PC-3 (cell line): Measurements from ENCODE around the gene CDKN2B-AS1. TPM values are rescaled to one million over a fixed set of nuclear protein-coding genes. Genes with fewer than 3 reads are reported as not detected.
A peak's percentile ranks its signal among the peaks of the same experiment; 100 is the strongest.

Experiments used
- ATAC-seq: fragments of 200-7000 bp; cut with Tn5 transposase; 2 replicates; pipeline ENCODE4 v1.9.1; 2020; ENCODE audit warnings: mild to moderate bottlenecking, moderate library complexity
- BruUV-seq: library from RNA; stranded (reverse); fragments of 400-500 nt; replicated peaks from 2 replicates; lab custom pipeline; 2021; lab: Mats Ljungman, UMichigan
- CTCF ChIA-PET: fragments of 300-600 bp; sonication (Branson Sonifier 250); formaldehyde crosslinking; loops from one replicate; lab custom pipeline; 2022; ENCODE audit warnings: antibody characterized with exemption; lab: Charles Lee
- POLR2A ChIA-PET: fragments of 300-600 bp; sonication (Branson Sonifier 250); formaldehyde crosslinking; loops from one replicate; lab custom pipeline; 2022; ENCODE audit warnings: antibody characterized with exemption; ENCODE audit not compliant: unreplicated experiment; lab: Charles Lee
- DNase-seq: peaks from one replicate; pipeline ENCODE4 v3.0.0-alpha.2; 2015
- H2AFZ ChIP-seq: fragments of 300-600 bp; sonication (generic); 2 replicates; pipeline ENCODE4 v1.6.0; 2016; ENCODE audit warnings: antibody characterized with exemption, low read length
- H3F3A ChIP-seq: fragments of 300-600 bp; sonication (generic); one replicate; pipeline ENCODE4 v1.6.0; 2017; ENCODE audit warnings: antibody characterized with exemption, low read length, control low read depth, mild to moderate bottlenecking; ENCODE audit not compliant: unreplicated experiment
- H3K27ac ChIP-seq: fragments of 300-600 bp; sonication (generic); 2 replicates; pipeline ENCODE4 v1.5.1; 2016; ENCODE audit warnings: mild to moderate bottlenecking, low read length
- H3K27me3 ChIP-seq: fragments of 300-600 bp; sonication (generic); 2 replicates; pipeline ENCODE4 v1.6.1; 2016; ENCODE audit warnings: low read length, mixed read lengths
- H3K36me3 ChIP-seq: fragments of 300-600 bp; sonication (generic); 2 replicates; pipeline ENCODE4 v1.6.1; 2016; ENCODE audit warnings: low read depth, mixed run types, low read length, mixed read lengths
- H3K4me1 ChIP-seq: fragments of 300-600 bp; sonication (generic); 2 replicates; pipeline ENCODE4 v1.5.1; 2016; ENCODE audit warnings: low read length; ENCODE audit not compliant: insufficient read depth
- H3K4me2 ChIP-seq: fragments of 300-600 bp; sonication (generic); 2 replicates; pipeline ENCODE4 v1.6.0; 2016; ENCODE audit warnings: low read length
- H3K4me3 ChIP-seq: fragments of 300-600 bp; sonication (generic); 2 replicates; pipeline ENCODE4 v1.5.1; 2016; ENCODE audit warnings: mild to moderate bottlenecking, low read length, mixed read lengths
- H3K79me2 ChIP-seq: fragments of 300-600 bp; sonication (generic); 2 replicates; pipeline ENCODE4 v1.6.1; 2017; ENCODE audit warnings: low read length, mixed read lengths
- H3K9ac ChIP-seq: fragments of 300-600 bp; sonication (generic); 2 replicates; pipeline ENCODE4 v1.6.0; 2016; ENCODE audit warnings: mild to moderate bottlenecking, low read length
- H3K9me2 ChIP-seq: fragments of 300-600 bp; sonication (generic); replicated peaks from 2 replicates; pipeline ENCODE4 v1.6.1; 2016; ENCODE audit warnings: mixed run types, low read length, mixed read lengths
- H3K9me3 ChIP-seq: fragments of 300-600 bp; sonication (generic); 2 replicates; pipeline ENCODE4 v1.6.1; 2016; ENCODE audit warnings: low read length, mixed read lengths
- H4K20me1 ChIP-seq: fragments of 300-600 bp; sonication (generic); 2 replicates; pipeline ENCODE4 v1.6.1; 2016; ENCODE audit warnings: low read length, mixed read lengths
- EZH2 ChIP-seq: fragments of 300-600 bp; sonication (generic); IDR thresholded peaks from one replicate; pipeline ENCODE4 v1.6.1; 2017; ENCODE audit warnings: antibody characterized with exemption, mild to moderate bottlenecking, low read length; ENCODE audit not compliant: unreplicated experiment
- EZH2phosphoT487 ChIP-seq: fragments of 300-600 bp; sonication (generic); IDR thresholded peaks from 2 replicates; pipeline ENCODE4 v1.6.1; 2018; ENCODE audit warnings: mild to moderate bottlenecking, antibody characterized with exemption, low read length, borderline replicate concordance
- intact Hi-C: fragments of 100-400 bp; cut with micrococcal nuclease; formaldehyde crosslinking; loops from 2 replicates; pipeline ENCODE4 v1.9.0; 2023
- total RNA-seq: library from RNA; depleted of rRNA; stranded (reverse); fragments of >200 nt; gene quantifications from 2 replicates; pipeline ENCODE4 v1.2.3, GENCODE V29; 2014
- TF ChIP-seq, protein P1 (sequence below): fragments of 300-600 bp; sonication (generic); conservative IDR thresholded peaks from 2 replicates; pipeline ENCODE4 v1.5.1; 2017; ENCODE audit warnings: antibody characterized with exemption, low read depth, mild to moderate bottlenecking, low read length

Gene CDKN2B-AS1
- total RNA-seq, 1 experiment from 2014 or later = 2.0 TPM

DNA sequence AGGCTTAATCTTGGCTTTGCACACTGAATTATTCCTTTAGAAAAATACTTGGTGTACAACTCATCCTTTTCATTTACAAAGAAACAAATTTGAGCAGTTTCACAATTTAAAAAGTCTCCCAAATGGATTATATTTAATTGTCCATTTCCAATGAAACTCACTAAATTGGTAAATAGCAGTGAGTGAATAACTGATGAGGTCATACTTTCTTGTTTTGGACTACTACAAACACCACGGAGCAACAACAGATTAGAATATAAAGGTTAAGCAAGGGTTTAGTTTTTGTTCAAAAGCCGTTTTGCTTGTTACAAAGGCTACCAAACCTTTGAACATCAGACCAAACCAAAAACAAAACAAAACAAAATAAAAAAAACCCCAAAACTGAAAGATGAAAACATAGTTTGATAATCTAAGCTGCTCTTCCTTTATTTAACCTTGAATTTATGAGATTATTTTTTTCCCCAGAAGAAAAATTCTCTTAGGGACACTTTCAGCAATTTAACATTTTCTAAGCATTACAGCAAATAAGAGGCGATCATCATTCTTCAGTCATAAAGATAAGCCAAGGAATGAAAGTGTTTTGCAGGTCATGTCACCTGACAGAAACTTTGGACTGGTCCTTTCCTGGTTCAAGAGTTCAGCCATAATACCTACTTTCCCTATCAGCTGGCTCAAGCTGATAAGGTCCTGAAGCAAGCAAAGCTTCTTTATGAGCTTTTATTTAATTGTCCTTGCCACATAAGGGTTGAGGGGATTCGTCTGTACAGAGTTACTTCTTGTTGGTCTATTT is 114.2 kb downstream of the CDKN2B-AS1 start:
- Histone ChIP-seq H3F3A (no peaks in the 10 kb centered on the region), H3K27me3 (no peaks in the 10 kb centered on the region), H3K27ac (no peak overlapping the region), H3K4me3 (no peak overlapping the region), H3K79me2 (no peaks in the 10 kb centered on the region), H3K4me2 (no peak overlapping the region), H4K20me1 (no peaks in the 10 kb centered on the region), H3K9me3 (no peaks in the 10 kb centered on the region), H3K4me1 (peaks cover 35% of the 10 kb centered on the region), H3K36me3 (no peaks in the 10 kb centered on the region), H2AFZ (no peak overlapping the region), H3K9me2 (no peaks in the 10 kb centered on the region), H3K9ac (no peak overlapping the region)
- POLR2A ChIA-PET = no interaction called here
- ATAC-seq (no peak), DNase-seq (no peak)
- TF ChIP-seq, protein P1, sequence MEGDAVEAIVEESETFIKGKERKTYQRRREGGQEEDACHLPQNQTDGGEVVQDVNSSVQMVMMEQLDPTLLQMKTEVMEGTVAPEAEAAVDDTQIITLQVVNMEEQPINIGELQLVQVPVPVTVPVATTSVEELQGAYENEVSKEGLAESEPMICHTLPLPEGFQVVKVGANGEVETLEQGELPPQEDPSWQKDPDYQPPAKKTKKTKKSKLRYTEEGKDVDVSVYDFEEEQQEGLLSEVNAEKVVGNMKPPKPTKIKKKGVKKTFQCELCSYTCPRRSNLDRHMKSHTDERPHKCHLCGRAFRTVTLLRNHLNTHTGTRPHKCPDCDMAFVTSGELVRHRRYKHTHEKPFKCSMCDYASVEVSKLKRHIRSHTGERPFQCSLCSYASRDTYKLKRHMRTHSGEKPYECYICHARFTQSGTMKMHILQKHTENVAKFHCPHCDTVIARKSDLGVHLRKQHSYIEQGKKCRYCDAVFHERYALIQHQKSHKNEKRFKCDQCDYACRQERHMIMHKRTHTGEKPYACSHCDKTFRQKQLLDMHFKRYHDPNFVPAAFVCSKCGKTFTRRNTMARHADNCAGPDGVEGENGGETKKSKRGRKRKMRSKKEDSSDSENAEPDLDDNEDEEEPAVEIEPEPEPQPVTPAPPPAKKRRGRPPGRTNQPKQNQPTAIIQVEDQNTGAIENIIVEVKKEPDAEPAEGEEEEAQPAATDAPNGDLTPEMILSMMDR = no peak
- TF ChIP-seq EZH2 (no peak), EZH2phosphoT487 (no peak)
- CTCF ChIA-PET = no interaction called here
- no TSS peak for BruUV-seq
- intact Hi-C loops = no loop called here

DNA sequence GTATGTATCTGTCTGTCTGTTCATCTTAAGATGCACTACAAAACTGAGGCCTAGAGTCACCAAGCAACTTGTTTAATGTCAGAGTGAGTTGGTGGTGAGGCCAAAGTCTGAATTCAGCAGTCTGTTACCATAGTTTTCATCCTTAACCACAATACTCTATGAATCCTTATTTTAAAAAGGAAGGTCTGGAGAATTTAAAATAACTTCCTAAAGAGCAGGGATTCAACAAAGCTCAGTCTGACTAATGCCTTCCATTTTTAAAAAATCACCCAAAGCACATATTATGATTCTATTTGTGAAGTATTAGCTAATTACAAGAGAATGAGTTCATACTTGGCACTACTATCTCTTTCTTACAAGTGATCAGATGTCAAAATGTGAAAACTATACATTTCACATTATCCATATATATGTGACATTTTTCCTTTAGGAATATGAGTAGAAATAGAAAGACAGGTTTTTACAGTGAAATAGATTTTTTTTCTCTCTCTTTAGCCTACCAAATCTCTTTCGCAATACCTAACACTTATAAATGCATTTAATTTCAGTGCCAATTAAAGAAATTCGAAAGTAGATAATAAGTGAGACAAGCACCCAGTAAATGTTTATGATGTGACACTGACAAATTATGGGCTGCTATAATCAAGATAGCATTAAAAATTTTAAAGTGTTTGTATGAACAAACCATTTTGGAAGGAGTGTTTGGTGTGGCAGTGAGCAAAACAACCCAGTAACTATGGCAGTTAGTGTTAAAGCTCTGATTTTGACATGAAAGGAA is 116.8 kb downstream of the CDKN2B-AS1 start:
- H3K4me2 ChIP-seq = 0 out of 2 replicates have a peak overlapping the region, but pooled peaks have one; percentile 17
- no peaks in the 10 kb centered on the region for H3K79me2 ChIP-seq
- peak overlapping the region; percentile 35 for H3K27ac ChIP-seq
- H3K4me1 ChIP-seq = peaks cover 27% of the 10 kb centered on the region
- no peaks in the 10 kb centered on the region for H3F3A ChIP-seq
- H3K4me3 ChIP-seq = no peak overlapping the region
- no peaks in the 10 kb centered on the region for H3K27me3 ChIP-seq
- no peak overlapping the region for H3K9ac ChIP-seq
- H3K9me2 ChIP-seq = no peaks in the 10 kb centered on the region
- no peaks in the 10 kb centered on the region for H3K36me3 ChIP-seq
- CTCF ChIA-PET = no interaction called here
- no peak for ATAC-seq
- intact Hi-C loops = no loop called here
- H4K20me1 ChIP-seq = no peaks in the 10 kb centered on the region
- no peaks in the 10 kb centered on the region for H3K9me3 ChIP-seq
- TF ChIP-seq EZH2 (no peak), EZH2phosphoT487 (no peak)
- TF ChIP-seq, protein P1 = no peak
- POLR2A ChIA-PET = no interaction called here
- no peak overlapping the region for H2AFZ ChIP-seq
- BruUV-seq = no TSS peak
- DNase-seq = no peak

DNA sequence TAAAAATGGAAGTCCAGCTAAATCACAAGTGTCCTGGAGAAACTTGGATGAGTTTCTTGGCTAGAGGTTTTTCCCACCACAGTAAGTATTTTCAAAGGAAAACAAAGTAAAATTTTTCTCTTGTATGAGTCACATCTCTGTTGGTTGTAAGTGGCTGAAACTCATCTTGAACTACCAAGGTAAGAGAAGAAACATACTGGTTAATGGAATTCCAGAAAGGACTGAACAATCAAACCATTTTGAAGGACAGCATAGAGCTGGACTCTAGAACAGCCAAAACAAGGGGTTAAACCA is 117.3 kb downstream of the CDKN2B-AS1 start:
- 0 out of 2 replicates have a peak overlapping the region, but pooled peaks have one; percentile 17 for H3K4me2 ChIP-seq
- peak; percentile 42 for ATAC-seq
- POLR2A ChIA-PET = no interaction called here
- no peak overlapping the region for H3K4me3 ChIP-seq
- no peak overlapping the region for H3K9ac ChIP-seq
- H3K79me2 ChIP-seq = no peaks in the 10 kb centered on the region
- no peaks in the 10 kb centered on the region for H3F3A ChIP-seq
- peaks cover 32% of the 10 kb centered on the region for H3K4me1 ChIP-seq
- no peaks in the 10 kb centered on the region for H3K36me3 ChIP-seq
- BruUV-seq = no TSS peak
- TF ChIP-seq, protein P1 = no peak
- no peak for TF ChIP-seq EZH2phosphoT487
- no peak for TF ChIP-seq EZH2
- no peaks in the 10 kb centered on the region for H3K27me3 ChIP-seq
- DNase-seq = peak; percentile 41
- no peaks in the 10 kb centered on the region for H3K9me2 ChIP-seq
- H4K20me1 ChIP-seq = no peaks in the 10 kb centered on the region
- H3K9me3 ChIP-seq = no peaks in the 10 kb centered on the region
- intact Hi-C loops = no loop called here
- H3K27ac ChIP-seq = peak overlapping the region; percentile 35
- no peak overlapping the region for H2AFZ ChIP-seq
- CTCF ChIA-PET = no interaction called here
